WTC11 (cell line): ENCODE results near the gene SOX6. TPM values are rescaled to one million over a fixed set of nuclear protein-coding genes. Genes with fewer than 3 reads are reported as not detected.

Experiments used
- ATAC-seq: fragments of 200-7000 bp; cut with Tn5 transposase; 2 replicates; pipeline ENCODE4 v1.10.0; 2021; ENCODE audit warnings: mild to moderate bottlenecking, moderate library complexity
- CTCF ChIA-PET: fragments of 300-600 bp; sonication (Branson Sonifier 250); formaldehyde crosslinking; loops from one replicate; lab custom pipeline; 2021; ENCODE audit warnings: antibody characterized with exemption; lab: Charles Lee
- POLR2A ChIA-PET: fragments of 350-600 bp; sonication (Branson Sonifier 250); formaldehyde crosslinking; loops from one replicate; lab custom pipeline; 2021; ENCODE audit warnings: antibody characterized with exemption; lab: Charles Lee
- DNase-seq: peaks from one replicate; pipeline ENCODE4 v3.0.0; 2021; ENCODE audit warnings: low spot score
- H3K27ac Mint-ChIP-seq: 2 replicates; pipeline ENCODE4 v1.8.0; 2021; ENCODE audit warnings: mixed read lengths
- H3K27me3 Mint-ChIP-seq: 2 replicates; pipeline ENCODE4 v1.8.0; 2021; ENCODE audit warnings: low read depth, mild to moderate bottlenecking, moderate library complexity, mixed read lengths
- H3K36me3 Mint-ChIP-seq: 2 replicates; pipeline ENCODE4 v1.8.0; 2021; ENCODE audit warnings: mixed read lengths
- H3K4me1 Mint-ChIP-seq: 2 replicates; pipeline ENCODE4 v1.8.0; 2022; ENCODE audit warnings: mixed read lengths
- H3K4me3 Mint-ChIP-seq: 2 replicates; pipeline ENCODE4 v1.8.0; 2021; ENCODE audit warnings: mild to moderate bottlenecking, moderate library complexity, mixed read lengths
- H3K9me3 Mint-ChIP-seq: 2 replicates; pipeline ENCODE4 v1.8.0; 2021; ENCODE audit warnings: mixed read lengths
- CREM ChIP-seq: sonication (generic); formaldehyde crosslinking; IDR thresholded peaks from 2 replicates; pipeline ENCODE4 v1.8.1; 2022; ENCODE audit warnings: mild to moderate bottlenecking, missing genetic modification reagents, moderate library complexity
- FOXP4 ChIP-seq: sonication (generic); formaldehyde crosslinking; IDR thresholded peaks from 2 replicates; pipeline ENCODE4 v1.8.0; 2022; ENCODE audit warnings: mild to moderate bottlenecking, missing genetic modification reagents
- GABPB1 ChIP-seq: sonication (generic); formaldehyde crosslinking; IDR thresholded peaks from 2 replicates; pipeline ENCODE4 v1.8.1; 2023; ENCODE audit warnings: mild to moderate bottlenecking, missing genetic modification reagents
- HMGXB4 ChIP-seq: sonication (generic); formaldehyde crosslinking; IDR thresholded peaks from 2 replicates; pipeline ENCODE4 v1.8.1; 2023; ENCODE audit warnings: mild to moderate bottlenecking, moderate library complexity, missing genetic modification reagents
- MAX ChIP-seq: sonication (generic); formaldehyde crosslinking; IDR thresholded peaks from 2 replicates; pipeline ENCODE4 v1.8.0; 2022; ENCODE audit warnings: mild to moderate bottlenecking, missing genetic modification reagents
- MXD4 ChIP-seq: fragments of 250-450 bp; sonication (Bioruptor Pico); IDR thresholded peaks from 2 replicates; pipeline ENCODE4 v1.8.0; 2021; ENCODE audit warnings: mild to moderate bottlenecking, moderate library complexity, borderline replicate concordance
- TP53 ChIP-seq: sonication (generic); formaldehyde crosslinking; IDR thresholded peaks from 2 replicates; pipeline ENCODE4 v1.8.1; 2023; ENCODE audit warnings: mild to moderate bottlenecking, missing genetic modification reagents
- ZNF281 ChIP-seq: sonication (generic); formaldehyde crosslinking; IDR thresholded peaks from 2 replicates; pipeline ENCODE4 v1.8.0; 2023; ENCODE audit warnings: mild to moderate bottlenecking, missing genetic modification reagents
- ZNF396 ChIP-seq: fragments of 250-450 bp; sonication (Bioruptor Pico); IDR thresholded peaks from 2 replicates; pipeline ENCODE4 v1.8.0; 2021; ENCODE audit warnings: mild to moderate bottlenecking, moderate library complexity, borderline replicate concordance
- total RNA-seq: library from RNA; stranded (reverse); gene quantifications from 3 replicates; pipeline ENCODE4 v1.2.3, GENCODE V29; 2021
- TF ChIP-seq, protein P1 (sequence below): sonication (generic); formaldehyde crosslinking; IDR thresholded peaks from 2 replicates; pipeline ENCODE4 v1.8.1; 2023; ENCODE audit warnings: mild to moderate bottlenecking, missing genetic modification reagents, moderate library complexity
- TF ChIP-seq, protein P2 (sequence below): sonication (generic); formaldehyde crosslinking; IDR thresholded peaks from 2 replicates; pipeline ENCODE4 v1.8.1; 2023; ENCODE audit warnings: mild to moderate bottlenecking, missing genetic modification reagents
- TF ChIP-seq, protein P3 (sequence below): sonication (generic); formaldehyde crosslinking; IDR thresholded peaks from 2 replicates; pipeline ENCODE4 v1.8.0; 2023; ENCODE audit warnings: missing genetic modification reagents, mild to moderate bottlenecking, borderline replicate concordance
- TF ChIP-seq, protein P4 (sequence below): sonication (generic); formaldehyde crosslinking; IDR thresholded peaks from 2 replicates; pipeline ENCODE4 v1.8.1; 2023; ENCODE audit warnings: mild to moderate bottlenecking, missing genetic modification reagents, moderate library complexity

Gene SOX6
- total RNA-seq, 1 experiment from 2014 or later, result 0.13 TPM

- TF ChIP-seq ZNF396 (CRISPR knock-in tag), result no peak
These were observed 197.8 kb downstream of the SOX6 start (continued) for GRCh38 chr11:16158426-16158994.

DNA sequence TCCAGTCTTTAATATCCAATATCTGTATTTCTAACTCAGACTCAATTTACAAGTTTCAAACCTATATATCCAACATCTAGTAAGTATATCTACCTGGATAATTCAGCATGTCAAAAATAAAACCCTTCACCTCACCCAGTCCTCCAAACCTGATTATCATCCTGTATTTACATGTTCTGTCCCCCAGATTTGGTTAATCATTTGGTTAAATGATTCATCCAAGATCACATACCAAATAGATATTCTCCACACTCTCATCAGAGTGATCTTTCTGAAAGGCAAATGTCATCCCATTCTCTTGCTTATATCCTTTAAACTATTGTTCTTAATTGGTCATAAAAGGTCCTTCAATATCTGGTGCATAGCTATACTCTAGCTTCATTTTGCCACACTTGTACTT, 199.0 kb downstream of the SOX6 start:
- DNase-seq (no peak), ATAC-seq (no peak)
- H3K4me1 Mint-ChIP-seq, result peaks cover 4% of the 10 kb centered on the region

More for the DNA sequence above, 199.0 kb downstream of the SOX6 start:
- Mint-ChIP-seq H3K4me3 (no peak overlapping the region), H3K9me3 (no peaks in the 10 kb centered on the region), H3K27ac (no peak overlapping the region), H3K36me3 (no peaks in the 10 kb centered on the region), H3K27me3 (no peaks in the 10 kb centered on the region)
- CTCF ChIA-PET, result no interaction called here
- POLR2A ChIA-PET, result no interaction called here
- TF ChIP-seq MXD4 (CRISPR knock-in tag) (no peak), ZNF281 (no peak), TP53 (no peak), MAX (no peak), HMGXB4 (CRISPR knock-in tag) (no peak), FOXP4 (CRISPR knock-in tag) (no peak), ZNF396 (CRISPR knock-in tag) (no peak), CREM (CRISPR knock-in tag) (no peak), GABPB1 (no peak)
- TF ChIP-seq, protein P1, sequence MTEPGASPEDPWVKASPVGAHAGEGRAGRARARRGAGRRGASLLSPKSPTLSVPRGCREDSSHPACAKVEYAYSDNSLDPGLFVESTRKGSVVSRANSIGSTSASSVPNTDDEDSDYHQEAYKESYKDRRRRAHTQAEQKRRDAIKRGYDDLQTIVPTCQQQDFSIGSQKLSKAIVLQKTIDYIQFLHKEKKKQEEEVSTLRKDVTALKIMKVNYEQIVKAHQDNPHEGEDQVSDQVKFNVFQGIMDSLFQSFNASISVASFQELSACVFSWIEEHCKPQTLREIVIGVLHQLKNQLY (CRISPR knock-in tag), result no peak
- TF ChIP-seq, protein P2, sequence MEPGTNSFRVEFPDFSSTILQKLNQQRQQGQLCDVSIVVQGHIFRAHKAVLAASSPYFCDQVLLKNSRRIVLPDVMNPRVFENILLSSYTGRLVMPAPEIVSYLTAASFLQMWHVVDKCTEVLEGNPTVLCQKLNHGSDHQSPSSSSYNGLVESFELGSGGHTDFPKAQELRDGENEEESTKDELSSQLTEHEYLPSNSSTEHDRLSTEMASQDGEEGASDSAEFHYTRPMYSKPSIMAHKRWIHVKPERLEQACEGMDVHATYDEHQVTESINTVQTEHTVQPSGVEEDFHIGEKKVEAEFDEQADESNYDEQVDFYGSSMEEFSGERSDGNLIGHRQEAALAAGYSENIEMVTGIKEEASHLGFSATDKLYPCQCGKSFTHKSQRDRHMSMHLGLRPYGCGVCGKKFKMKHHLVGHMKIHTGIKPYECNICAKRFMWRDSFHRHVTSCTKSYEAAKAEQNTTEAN (CRISPR knock-in tag), result no peak
- TF ChIP-seq, protein P3, sequence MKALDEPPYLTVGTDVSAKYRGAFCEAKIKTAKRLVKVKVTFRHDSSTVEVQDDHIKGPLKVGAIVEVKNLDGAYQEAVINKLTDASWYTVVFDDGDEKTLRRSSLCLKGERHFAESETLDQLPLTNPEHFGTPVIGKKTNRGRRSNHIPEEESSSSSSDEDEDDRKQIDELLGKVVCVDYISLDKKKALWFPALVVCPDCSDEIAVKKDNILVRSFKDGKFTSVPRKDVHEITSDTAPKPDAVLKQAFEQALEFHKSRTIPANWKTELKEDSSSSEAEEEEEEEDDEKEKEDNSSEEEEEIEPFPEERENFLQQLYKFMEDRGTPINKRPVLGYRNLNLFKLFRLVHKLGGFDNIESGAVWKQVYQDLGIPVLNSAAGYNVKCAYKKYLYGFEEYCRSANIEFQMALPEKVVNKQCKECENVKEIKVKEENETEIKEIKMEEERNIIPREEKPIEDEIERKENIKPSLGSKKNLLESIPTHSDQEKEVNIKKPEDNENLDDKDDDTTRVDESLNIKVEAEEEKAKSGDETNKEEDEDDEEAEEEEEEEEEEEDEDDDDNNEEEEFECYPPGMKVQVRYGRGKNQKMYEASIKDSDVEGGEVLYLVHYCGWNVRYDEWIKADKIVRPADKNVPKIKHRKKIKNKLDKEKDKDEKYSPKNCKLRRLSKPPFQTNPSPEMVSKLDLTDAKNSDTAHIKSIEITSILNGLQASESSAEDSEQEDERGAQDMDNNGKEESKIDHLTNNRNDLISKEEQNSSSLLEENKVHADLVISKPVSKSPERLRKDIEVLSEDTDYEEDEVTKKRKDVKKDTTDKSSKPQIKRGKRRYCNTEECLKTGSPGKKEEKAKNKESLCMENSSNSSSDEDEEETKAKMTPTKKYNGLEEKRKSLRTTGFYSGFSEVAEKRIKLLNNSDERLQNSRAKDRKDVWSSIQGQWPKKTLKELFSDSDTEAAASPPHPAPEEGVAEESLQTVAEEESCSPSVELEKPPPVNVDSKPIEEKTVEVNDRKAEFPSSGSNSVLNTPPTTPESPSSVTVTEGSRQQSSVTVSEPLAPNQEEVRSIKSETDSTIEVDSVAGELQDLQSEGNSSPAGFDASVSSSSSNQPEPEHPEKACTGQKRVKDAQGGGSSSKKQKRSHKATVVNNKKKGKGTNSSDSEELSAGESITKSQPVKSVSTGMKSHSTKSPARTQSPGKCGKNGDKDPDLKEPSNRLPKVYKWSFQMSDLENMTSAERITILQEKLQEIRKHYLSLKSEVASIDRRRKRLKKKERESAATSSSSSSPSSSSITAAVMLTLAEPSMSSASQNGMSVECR, result no peak
- TF ChIP-seq, protein P4, sequence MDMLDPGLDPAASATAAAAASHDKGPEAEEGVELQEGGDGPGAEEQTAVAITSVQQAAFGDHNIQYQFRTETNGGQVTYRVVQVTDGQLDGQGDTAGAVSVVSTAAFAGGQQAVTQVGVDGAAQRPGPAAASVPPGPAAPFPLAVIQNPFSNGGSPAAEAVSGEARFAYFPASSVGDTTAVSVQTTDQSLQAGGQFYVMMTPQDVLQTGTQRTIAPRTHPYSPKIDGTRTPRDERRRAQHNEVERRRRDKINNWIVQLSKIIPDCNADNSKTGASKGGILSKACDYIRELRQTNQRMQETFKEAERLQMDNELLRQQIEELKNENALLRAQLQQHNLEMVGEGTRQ, result no peak
